DMS 273 (cell line): ENCODE results near the gene BPIFA1.

Source experiments
- DNase-seq: peaks from one replicate; lab custom pipeline; 2025; ENCODE audit not compliant: unreplicated experiment; lab: John Stamatoyannopoulos, UW

The BPIFA1 gene

DNA sequence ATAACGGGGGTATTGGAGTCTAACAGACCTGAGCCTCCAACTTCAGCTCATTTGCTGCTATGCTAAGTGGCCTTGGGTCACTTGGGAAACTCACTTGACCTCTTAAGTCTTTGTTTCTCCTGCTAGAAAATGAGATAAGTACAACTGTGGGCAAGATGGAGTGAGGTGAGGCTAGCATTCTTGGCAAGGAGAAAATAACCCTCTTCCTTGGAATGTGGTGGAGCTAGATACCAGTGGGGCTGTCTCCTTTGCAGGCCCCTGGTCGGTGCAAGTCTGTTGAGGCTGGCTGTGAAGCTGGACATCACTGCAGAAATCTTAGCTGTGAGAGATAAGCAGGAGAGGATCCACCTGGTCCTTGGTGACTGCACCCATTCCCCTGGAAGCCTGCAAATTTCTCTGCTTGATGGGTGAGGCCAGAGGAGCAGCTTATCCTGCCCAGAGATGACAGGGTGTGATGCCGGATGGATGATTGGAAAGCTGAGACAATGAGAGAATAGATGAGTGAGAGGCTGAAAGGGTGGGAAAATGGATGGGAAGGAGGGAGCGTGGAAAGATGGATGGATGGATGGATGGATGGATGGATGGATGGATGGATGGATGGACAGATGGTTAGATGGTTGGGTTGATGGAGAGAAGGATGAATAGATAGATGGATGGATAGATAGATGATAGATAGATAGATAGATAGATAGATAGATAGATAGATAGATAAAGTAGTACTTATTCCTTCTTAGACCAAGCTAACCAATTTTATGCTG is 4.4 kb downstream of the BPIFA1 start:
- DNase-seq, result no peak

DNA sequence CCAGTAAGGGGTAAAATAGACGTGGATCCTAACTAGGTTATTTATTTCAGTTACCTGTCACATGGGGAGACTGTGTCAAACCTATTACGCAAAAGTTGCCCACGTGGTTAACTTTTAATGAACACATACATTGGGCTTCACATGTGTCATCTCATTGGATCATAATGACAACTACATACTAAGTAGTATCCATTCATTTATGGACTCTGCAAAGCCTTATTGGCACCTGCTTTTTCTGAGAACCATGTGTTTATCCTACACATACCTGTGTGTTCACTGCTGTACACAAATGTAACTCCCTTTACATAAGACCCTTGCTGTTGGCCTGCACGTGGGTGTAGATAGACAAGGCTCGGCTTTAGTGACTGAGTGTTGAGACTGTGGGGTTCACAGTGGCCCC is 5.1 kb downstream of the BPIFA1 start:
- DNase-seq, result no peak

DNA sequence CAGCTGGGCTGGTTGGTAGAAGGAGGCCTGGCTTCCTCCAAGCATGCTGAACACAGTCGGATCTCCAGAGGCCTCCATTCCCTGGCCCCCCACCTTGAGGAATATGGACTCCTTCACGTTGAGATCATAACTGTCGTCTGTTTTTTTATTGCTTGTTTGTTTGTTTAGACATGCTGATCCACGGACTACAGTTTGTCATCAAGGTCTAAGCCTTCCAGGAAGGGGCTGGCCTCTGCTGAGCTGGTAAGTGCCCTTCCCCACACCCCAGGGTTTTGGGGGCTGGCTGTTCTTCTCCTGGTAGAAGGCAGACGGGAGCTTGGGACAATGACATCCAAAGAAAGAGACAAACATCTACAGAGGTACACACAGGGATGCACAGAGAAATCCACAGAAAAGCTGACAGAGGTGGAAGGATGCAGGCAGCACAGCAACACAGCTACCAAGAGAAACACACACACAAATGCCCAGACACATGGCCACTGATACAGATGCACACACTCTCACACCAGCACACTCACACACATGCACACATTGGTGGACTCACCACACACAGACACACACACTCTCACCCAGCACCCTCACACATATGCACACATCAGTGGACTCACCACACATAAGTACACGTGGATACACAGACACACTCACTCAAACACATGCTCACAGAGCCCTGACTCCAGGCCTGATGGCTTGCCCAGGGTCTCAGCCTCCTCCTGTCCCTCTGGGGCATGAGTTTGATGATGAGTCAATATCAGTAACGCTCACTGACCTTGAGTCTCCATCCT is 6.7 kb downstream of the BPIFA1 start:
- no peak for DNase-seq

DNA sequence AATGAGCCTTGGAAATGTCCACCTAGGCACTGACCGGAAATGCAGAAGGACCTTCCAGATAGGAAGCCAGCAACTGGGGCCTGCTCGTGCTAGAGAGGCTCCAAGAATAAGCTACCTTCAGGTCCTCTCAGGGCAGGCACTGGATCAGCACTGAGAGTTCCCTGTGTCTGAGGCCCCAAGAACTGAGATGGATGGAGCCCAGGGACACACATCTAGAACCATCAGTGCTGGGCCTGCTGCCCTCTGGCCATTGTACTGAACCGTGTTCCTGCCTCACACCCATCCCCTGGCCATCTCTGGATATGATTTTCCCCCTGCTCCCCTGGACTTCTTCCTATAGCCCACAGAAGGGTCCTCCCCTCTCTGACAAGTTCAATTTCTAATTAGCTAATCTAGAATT is 10.3 kb downstream of the BPIFA1 start:
- DNase-seq, result no peak

DNA sequence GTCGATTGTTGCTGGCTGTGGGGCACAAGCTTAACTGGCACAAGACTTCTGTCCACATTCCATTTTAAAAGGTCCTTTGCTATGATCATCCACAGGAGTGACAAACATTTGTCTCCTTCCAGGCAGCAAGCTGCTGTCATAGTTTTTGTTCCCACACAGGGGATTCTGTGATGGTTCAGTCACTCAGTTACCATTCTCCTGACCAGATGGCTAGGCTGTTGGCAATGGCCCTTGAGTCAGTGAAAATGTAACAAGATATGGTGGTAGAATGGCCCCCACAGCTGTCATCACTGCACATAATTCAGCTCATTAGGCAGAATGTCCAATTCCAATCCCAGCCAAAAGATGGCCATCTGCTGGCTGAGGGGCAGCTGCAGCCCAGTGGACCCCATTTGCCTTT is 13.7 kb downstream of the BPIFA1 start:
- peak; percentile 97 for DNase-seq

DNA sequence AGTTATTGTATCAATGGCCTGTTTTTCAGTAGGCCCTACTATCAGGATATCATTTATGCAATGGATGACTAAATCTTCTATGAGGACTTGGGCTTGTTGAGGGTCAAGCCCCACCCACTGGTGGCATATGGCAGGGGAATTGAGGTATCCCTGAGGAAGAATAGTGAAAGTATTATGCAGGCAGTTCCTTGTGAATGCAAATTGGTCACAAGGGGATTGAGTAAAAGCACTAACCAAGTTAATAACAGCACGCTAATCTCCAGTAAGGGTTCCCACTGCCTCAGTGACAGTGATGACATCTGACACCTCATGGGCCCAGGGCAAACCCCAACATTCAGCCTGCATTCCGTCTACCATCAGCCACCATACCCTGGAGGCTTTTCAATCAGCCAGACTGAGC is 14.9 kb downstream of the BPIFA1 start:
- peak; percentile 97 for DNase-seq

DNA sequence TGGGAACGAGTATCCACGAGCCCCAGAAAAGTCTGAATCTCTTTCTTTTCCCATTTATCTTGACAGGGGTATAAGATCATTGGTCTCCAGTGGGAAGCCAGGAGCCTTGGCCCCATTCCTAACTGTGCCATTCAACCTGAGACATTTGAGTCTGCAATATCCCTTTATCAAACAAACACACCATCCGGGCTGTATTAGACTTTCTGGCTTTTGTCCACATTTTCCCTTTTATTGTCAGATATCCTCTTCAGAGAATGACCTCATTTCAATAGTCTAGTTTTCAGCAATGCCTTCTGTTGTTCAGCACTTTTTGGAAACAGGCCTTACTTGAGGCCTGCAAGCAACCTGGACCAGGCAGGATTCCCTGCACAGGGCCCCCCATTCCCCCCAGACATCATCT is 15.7 kb downstream of the BPIFA1 start:
- peak; percentile 88 for DNase-seq

DNA sequence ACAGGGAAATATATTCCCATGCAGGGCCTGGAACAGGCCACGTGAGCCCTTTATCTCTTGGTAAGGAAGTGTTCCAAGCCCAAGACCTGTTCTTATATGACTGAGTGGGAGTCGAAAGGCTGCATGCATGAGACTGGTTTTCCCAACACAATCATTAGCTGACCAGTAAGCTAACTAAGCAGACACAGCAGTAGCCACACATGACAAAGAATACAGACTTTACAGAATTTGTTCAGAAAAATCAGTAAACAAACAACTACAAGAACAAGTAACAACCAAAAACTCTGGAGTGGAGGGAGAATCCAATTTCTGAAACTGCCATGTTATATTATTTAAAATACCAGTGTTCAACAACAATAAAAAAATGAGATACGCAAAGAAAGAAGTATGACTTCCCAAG is 16.7 kb downstream of the BPIFA1 start:
- DNase-seq, result no peak

DNA sequence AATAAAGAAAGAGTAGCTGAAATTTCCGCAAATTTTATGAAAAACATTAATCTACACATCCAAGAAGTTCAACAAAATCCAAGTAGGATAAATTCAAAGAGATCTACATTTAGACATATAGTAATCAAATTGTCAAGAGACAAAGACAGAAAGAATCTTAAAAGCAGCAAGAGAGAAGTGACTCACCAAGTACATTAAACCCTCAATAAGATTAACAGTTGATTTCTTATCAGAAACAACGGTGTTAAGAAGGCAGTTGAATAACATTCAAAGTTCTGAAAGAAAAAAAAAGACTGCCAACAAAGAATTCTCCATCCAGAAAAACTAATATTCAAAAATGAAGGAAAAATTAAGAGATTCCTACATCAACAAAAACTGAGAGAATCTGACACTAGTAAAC is 19.2 kb downstream of the BPIFA1 start:
- DNase-seq, result no peak

DNA sequence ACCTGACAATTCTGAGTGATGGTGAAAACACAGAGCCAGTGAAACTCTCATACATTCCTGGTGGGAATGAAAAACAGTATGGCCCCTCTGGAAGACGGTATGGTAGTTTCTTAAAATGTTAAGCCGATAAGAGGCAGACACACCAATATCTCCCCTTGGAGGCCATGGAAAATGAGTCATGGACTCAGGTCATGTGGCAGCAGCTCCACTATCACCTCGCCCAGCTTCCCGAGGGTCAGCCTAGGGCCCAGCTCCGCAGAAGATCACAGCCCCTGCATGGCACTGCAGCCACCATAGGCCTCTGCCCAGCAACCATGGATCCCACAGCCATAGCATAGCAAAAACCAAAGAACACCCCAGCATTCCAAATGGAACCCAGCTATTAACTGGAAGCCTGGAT is 21.4 kb downstream of the BPIFA1 start:
- no peak for DNase-seq

DNA sequence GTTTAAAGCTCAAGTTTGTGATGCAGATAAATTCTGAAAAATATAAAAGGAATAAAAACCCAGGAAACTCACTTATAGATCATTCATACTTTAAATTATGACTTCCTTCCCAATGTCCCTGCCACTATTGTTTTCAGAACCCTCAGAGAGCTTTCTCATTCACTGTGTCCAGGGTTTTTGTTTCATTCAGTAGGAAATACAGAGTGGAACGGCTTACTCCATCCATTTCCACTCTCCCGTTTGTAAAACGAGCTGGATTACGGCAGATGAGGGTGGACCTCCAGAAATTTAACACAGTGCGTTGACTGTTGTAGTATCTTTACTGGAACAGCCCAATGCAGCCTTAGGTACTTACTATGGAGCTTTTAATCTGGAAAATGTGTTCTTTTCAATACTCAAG is 23.6 kb downstream of the BPIFA1 start:
- no peak for DNase-seq

DNA sequence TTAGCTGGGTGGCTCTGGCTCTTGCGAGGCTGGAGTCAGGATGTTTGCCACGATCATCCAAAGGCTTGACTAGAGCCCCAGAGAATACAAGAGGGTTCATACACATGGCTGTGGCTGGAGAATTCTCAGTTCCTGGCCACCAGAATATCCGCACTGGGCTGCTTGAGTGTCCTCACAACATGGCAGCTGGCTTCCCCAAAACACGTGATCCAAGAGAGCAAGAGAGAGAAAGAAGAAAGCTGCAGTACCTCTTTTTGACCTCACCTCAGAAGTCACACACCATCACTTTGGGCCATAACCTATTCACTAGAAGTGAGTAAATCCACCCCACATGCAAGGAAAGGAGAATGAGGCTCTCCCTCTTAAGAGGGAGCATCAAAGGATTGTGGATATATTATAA is 25.7 kb downstream of the BPIFA1 start:
- DNase-seq, result peak; percentile 67

DNA sequence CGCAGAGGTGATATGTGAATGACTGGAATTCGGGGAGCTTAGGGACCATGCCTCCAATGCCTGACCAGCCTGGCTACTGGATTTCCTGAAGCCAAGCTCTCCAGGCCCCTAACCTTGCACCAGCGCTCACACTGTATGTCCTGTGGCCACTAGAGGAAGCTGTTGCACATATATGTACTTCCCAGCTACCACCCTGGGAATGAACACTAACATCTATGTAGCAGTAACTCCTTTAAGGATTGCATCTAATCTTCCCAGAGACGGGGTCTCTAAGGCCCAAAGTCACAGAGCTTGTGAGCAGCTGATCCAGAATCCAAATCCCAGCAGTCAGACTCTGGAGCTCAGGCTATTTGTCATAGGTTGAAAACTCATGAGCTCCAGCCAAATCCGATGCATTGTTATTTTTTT is 26.9 kb downstream of the BPIFA1 start:
- peak; percentile 89 for DNase-seq

DNA sequence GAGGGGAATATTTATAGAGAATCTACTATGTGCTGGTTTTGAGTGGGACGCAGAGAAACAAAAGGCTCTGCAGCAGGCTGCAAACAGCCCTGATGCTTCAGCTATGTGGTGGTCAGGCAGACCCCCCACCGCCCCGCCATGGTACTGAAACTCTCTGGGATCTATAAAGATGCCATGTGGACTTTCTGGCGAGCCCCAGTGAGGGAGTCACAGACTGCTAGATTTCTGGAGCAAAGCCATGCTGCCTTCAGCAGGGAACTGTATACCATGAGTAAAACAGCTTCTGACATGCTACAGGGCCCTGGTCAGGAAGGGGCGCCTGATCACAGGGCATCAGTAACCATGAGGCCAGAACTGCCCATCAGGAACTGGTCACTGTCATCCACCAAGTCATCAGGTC is 28.0 kb downstream of the BPIFA1 start:
- no peak for DNase-seq

DNA sequence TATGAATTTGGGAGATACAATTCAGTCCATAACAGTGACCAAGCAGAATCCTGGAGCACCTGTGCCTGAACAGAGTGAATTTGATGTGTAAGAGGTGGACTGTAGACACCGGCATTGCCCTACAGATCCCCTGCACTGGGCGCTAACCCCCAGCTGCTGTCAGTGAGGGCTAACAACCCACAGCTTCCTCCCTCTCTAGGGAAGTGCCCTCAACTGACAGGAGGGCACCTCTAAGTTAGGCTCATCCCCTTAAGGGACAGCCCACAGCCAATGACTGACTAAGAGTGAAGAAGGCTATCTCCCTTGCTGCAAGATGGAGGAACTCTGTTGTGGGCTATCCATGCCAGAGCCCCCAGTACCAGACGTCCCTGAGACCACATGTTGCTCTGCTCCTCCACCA is 31.9 kb downstream of the BPIFA1 start:
- no peak for DNase-seq

DNA sequence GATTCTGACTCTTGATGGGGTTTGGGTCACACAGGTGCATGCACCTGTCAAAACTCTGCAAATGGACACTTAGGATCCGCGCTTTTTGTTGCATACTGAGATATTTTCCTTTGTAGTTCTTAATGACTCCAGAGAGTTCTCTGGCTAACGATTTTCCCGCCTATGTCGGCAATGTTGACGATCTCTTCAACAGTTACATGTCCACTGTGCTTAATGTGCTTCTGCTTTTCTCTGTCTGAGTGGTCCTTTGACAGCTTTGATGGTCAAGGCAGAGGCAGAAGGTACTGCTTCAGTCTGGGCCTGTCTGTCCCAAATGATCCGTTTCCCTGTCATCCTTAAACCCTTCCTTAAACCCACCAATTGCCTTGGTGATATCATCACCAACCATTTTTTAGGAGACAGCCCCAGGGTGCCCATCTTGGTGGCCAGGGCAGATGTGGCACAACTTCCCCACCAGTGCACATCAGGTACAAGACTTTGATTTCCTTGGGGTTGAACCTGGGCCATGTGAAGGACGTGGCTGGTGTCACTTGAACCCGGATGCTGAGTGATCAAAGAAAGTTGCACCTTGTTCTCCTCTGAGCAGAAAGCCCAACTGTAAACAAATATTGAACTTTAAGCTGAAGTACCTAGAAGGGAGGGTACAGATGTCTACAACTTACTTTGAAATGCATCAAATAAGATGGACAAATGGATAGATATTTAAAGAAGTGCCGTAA is 36.5 kb downstream of the BPIFA1 start:
- no peak for DNase-seq

DNA sequence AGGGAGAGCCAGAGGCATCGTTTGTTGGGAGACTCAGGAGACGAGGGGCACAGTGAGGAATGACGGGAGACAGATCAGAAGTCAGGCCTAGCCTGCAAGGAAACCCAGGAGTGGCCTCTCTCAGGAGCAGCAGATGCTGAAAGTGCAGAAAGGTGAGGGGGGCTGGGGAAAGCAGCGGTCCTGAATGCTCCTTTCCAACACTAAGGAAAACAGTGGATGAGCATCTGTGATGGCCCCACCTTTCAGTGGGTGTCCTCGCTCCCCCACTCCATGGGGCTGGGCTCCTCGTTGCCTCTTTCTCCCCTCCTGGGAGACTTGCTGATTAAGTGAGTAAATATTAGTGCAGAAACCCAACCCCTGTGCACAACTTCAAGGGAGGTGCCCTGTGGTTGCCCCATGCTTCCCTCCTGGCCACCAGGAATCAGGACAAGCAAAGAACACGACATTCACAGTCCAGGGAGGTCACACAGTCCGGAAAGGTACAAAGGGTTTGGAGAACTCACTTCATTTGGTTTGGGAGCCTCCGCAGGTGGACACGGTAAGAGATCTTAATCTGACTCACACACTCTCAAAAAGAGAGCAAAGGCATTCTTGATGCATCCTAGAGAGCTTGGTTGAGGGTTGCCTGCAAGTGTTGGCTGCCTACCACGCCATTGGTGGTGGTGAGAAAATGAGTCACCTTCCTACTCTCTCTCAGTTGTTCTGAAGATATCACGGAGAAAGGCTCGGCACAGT is 37.5 kb downstream of the BPIFA1 start:
- DNase-seq, result no peak

DNA sequence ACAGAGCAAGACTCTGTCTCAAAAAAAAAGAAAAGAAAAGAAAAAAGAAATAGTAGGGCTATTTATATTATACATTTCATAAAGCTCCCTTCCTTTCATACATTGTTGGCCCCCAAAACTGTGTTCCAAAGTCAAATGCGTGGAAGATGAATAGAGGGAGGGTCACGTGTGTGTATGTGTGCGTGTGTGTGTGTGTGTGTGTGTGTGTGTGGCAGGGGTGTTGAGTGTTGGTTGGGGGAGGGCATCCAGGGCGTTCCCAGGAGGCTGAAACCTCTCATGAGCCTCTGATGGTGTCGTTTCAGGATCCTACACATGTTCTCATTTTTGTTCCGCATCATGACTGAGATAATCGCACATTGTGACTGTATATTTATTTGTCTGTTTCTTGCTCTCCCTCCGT is 39.4 kb downstream of the BPIFA1 start:
- DNase-seq, result no peak

DNA sequence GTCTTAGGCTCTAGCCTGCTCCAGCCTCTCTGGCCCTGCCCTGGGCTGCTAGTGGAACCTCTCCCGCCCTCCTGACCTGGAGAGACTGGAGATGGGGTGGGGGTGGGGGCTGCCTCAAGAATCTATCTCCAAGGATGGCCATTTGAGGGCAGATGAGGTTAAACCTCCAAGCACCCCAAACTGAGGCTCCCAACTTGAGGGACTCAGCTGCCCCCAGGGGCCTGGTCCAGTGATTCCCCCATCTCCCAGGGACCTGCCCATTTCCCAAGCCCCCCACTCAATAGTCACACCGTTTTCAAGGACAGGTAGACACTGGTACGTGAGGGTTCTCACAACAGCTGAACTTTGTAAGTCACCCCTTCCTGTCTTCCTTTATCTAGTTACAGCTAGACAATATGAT is 40.1 kb downstream of the BPIFA1 start:
- DNase-seq, result no peak

DNA sequence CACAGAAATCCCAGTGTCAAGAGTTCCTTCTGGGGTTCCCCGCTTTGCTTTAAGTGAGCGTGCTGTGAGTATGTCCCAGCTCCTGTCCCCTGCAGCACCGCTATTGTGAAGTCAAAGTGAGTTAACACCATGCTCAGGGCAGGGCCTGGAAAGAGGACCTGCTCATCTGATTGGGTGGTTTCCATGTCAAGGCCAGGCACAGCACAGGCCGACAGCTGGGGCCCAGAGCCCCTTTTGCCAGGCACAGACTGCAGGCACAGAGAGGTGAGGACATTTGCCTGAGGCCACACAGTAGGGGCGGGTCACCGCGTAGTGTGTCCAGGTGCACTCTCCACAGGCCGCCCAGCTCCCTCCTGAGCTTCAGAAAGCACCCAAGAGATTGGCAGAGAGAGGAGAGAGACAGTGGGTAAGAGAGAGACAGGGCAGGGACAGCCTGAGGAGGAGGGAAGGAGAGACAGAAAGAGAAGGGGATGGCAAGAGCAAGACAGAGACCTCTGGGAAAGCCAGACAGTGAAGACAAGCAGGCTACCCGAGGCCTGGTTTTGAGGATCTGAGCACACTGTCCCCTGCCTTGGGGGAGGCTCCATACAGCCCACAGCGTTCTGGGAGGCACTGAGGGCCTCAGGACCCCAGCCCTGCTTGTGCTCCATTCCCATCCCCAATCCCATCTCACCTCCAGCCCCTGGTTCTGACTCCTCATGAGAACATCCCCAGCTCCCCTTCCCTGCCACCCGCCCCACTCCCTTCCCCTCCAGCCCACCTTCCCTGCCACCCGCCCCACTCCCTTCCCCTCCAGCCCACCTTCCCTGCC is 40.7 kb downstream of the BPIFA1 start:
- no peak for DNase-seq
